Stimulated activated CD4-positive, alpha-beta T cell treated with anti-CD3 and anti-CD28 coated beads, Interleukin-2, amount 100 ng/mL, for 48 hours (primary cell): ENCODE measurements around the gene BCAS3.
"Not testable (repeated sequence)": the region's sequence is repeated elsewhere in the genome, so short reads cannot be mapped to it uniquely, and the experiment has no call there.

ENCODE experiments used
- DNase-seq, 2 donors: peaks; one replicate each; pipeline ENCODE4 v3.0.0-alpha.2; 2020

Gene BCAS3

DNA sequence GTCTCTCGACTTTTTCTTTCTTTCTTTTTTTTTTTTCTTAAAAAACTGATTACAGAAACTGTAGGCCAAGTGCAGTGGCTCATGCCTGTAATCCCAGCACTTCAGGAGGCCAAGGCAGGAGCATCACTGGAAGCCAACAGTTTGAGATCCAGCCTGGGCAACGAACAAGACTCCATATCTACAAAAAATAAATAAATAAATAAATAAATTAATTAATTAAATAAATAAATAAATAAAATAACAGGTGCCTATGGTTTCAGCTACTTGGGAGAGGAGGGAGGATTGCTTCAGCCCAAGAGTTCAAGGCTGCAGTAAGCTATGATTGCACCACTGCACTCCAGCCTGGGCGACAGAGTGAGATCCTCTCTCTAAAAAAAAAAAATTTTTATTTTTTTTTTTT is 679.4 kb downstream of the BCAS3 start:
- DNase-seq = not testable (repeated sequence)

DNA sequence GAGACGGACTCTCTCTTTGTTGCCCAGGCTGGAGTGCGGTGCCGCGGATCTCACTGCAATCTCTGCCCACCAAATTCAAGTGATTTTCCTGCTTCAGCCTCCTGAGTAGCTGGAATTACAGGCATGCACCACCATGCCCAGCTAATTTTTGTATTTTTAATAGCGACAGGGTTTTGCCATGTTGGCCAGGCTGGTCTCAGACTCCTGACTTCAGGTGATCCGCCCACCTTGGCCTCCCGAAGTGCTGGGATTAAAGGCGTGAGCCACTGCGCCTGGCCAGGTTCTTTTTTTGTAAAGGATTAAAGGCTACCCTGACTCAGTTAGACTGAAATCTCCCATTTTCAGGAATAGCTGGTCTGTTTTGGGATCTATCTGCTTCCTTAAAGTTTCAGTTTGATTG is 681.9 kb downstream of the BCAS3 start:
- not testable (repeated sequence) for DNase-seq

DNA sequence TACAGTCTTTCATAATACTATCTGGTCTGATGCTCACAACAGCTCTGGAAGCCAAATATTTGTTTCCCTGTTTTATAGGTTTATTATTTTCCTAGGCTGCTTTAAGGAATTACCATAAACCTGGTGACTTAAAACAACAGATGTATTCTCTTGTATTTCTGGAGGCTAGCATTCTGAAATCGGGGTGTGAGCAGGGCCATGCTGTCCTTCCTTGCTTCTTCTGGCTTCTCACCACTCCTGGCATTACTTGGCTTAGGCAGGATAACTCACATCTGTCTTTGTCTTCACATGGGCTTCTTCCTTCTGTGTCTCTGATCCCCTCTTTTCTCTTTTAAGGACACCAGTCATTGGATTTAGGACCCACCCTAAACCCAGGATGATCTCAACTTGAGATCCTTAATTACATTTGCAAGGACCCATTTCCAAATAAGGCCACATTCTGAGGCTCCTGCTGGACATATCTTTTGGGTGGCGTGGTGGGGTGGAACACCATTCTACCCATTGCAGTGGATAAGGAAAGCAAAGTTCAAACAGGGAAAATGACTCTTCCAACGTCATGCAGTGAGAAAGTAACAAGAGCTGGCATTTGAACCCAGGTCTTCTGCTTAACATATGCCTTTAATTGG is 682.8 kb downstream of the BCAS3 start:
- DNase-seq = no peak

DNA sequence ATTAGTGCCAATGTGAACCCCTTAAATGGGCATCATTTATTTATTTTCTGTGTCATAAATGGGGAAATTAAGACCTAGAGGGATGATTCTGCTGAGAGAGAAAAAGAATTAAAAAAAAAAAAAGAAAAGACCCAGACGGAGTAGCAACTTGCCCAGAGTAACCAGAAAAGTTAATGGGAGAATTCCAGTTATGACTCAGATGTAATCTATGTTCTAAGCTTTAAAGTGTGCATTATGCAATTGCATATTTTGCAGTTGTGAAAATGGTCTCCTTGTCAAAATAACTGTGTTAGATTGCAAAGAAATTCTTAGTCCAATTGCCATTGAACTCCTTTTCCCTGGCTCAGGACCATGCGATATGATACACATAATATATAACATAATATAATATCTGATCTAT is 683.4 kb downstream of the BCAS3 start:
- DNase-seq = no peak

DNA sequence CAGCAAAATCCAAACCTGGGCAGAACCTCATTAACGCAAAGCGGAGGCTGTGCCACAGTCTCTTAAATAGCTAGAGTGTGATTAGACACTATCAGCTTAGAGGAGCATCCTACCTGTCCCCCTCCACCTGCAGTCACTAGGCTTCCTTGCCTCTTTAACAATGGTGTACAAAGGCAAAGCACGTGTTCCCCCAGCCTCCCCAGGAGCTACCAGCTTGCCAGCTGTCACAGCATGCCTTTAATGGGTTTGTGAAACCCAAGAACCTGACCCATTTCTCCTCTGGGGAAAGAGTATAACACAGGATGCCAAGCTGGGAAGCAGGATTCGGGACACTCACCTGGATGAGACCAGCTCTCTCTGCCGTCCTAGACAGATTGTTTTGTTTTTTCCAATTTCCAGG is 684.7 kb downstream of the BCAS3 start:
- no peak for DNase-seq

DNA sequence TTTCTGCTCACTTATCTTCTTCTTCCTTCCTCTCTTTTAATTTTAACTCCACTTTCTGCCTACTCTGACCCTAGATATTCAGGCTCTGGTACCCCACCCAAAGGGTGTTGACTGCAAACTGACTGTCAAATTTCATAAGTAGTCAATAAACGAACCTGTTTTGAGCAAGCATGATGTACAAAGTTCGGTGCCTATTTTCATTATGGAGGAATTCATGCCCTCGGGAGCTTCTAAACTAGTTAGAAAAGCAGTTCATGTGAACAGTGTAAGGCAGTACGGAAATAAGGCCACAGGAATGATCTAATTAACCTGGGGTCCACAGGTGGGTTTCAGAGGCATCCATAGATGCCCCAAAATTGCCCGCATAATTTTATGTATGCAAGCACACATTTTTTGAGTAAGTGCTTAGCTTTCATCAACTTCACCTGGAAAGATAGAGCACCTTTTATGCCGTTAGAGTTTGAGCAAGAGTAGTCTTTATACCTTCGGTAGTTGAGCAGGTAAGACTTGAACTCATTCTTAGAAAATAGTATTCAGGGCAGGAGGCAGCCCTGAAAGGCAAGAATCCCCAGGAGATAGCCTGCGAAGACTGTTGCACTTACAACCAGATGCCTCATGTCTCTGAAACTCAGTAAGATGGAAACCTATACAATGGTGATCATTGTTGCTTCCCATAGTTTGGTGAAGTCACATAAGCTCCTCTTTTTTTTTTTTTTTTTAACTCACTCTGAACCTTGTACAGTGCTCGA is 685.4 kb downstream of the BCAS3 start:
- DNase-seq = no peak

DNA sequence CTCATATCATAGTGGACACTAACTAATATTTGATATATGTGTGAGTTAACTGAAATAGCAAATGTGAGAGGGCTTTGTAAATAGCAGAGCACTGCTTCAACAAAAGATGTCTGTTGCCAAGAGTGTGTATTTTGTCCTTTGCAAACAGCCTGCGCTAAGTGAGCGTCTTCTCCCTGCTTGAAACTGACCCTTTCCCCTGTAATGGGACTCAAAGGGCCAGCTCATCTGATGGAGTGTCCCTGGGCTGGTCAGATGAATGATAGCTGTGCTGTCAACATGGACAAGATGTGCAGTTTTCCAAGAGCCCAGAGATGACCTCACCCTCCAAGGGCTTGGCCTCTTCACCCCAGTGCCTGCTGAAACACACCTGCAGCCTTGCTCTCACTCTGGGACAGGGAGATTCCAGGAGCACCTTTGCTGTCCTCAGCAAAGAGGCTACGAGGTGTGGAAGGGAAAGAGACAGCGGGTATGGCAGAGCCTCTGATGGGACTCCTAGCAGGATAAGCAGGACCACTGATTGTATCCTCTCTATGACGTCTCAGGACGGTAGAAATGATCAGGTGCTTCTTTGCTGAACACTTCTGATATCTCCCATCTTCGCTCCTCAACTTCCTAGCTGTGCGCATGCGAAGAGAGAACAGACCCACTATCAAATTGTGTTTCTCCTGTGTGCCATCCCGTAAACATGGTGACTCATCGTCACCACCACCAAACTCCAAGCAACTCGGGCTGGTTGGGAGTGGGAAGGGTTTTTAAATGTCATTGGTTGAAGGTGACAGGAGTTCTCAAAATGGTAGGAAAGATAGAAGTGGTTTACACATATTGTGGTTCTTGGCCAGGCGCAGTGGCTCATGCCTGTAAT is 686.2 kb downstream of the BCAS3 start:
- no peak for DNase-seq

DNA sequence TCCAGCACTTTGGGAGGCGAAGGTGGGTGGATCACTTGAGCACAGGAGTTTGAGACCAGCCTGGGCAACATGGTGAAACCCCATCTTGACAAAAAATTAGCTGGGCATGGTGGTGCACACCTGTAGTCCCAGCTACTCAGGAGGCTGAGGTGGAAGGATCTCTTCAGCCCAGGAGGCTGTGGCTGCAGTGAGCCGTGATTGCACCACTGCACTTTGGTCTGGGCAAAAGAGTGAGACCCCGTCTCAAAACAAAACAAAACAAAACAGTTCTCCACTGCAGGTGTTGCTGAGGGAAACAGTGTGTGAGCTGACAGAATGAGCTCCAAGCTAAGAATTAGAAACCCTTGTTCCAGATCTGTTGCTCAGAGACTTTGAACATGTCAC is 686.8 kb downstream of the BCAS3 start:
- no peak for DNase-seq

DNA sequence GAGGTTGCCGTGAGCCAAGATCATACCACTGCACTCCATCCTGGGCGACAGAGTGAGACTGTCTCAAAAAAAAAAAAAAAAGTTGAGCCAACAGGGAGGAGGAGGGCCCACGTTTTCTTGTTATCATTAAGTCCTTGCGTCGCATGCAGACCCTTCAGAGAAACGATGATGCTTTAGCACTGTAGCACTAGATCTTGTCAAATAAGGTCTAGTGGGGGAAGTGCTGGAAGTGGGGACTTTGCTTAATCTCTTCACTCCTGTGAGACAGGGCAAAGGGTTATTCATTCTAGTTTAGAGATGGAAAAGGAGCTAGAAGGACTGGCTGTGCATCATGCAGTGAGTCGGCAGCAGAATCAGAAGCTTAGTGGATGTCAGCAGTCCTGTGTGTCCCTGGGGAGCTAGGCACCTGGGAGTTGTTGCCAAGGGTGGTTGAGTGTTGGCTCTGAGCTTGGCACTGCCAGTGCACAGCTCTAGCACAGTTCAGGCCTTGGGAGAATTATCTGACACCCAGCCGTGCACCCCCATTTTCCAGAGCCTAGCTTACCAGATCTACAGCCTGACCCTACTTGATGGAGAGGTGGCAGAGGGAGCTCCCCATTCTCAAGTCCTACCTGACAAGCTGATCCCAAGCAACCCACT is 688.5 kb downstream of the BCAS3 start:
- no peak for DNase-seq

DNA sequence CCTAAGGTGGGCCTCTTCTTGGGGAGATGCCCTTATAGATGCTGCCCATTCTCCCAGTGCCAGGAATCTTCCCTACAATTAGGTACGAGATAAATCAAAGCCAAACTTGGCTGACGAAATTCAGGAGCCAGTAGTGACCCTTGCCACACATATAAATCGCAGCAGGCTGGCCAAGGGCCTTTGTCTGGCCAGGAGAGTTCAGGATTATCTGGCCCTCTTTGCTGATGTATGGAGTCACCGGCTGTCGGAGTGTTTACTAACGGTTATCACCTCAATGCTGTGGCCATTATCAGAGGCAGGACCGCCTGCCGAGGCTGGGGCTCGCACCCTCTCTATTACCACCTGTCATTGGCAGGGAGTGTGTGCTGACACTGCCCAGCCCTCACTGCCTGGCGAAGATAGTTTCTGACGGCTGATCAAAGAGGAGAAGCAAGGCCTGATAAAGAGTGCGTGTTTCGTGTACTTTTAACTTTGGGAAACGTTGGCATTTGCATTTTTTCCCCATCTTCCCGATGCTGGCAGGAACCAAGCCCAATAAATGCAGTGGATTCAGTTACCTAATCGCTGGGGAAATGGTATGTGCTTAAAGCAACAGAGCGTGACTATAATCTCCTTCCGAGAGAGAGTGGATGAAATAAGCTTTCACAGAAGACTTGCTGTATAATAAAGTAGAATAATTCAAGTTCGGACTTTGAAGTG is 689.2 kb downstream of the BCAS3 start:
- no peak for DNase-seq

DNA sequence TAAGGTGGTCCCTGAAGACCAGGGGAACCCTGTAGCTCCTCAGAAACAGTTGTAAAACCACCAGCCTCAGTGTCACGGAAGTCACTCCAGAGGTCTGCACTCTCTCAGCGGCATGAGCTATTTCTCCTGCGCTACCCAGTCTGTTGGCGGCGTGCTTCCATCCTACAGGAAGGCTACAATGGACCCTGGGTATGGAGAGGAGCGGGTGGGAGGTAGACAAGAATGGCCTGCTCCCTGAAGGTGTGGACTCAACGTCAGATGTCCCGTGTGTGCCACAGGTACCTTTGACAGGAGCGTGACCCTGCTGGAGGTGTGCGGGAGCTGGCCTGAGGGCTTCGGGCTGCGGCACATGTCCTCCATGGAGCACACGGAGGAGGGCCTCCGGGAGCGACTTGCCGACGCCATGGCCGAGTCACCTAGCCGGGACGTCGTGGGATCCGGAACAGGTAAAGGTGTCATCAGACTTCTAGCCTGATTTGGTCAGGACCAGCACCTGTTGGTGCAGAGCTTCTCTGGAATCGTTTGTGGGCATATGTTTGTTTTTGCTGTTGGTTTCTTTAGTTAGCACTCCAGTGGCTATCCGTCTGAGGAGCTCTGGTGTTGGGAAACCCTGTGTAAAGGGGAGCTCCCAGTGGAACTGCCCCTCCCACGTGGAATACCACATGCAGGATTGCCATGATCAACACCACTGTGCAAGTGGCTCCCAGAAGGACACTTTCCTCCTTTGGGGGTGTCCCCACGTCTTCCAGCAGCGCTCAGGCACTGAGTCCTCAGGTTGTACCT is 690.6 kb downstream of the BCAS3 start:
- DNase-seq = no peak

DNA sequence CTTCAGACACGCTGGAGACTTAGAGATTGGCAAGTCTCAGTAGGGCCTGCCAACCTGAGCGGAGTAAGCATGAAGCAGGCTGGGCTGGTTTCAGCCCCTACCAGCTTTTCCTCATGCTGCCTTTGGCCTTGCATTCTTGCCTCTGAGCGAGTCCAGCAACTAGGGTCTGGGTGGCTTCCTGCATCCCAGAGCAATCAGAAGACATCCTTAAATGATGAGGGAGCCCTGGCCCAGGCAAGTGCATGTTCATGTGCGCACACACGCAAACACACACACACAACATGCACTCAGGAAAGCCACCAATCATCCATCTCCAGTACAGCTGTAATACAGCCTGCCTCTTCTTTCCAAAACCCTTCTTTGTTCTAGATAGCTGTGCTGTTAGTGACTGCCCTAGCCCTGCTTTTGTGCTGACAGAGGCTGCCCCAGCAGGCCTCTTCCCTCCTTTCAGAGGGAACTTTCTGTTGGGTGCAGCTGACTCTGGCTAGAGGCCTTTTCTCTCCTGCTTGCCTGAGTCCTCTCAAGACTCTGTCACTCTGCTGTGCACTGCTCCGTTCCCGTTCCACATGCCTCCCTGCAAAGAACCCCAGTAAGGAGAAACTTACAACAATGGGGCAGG is 691.3 kb downstream of the BCAS3 start:
- no peak for DNase-seq

DNA sequence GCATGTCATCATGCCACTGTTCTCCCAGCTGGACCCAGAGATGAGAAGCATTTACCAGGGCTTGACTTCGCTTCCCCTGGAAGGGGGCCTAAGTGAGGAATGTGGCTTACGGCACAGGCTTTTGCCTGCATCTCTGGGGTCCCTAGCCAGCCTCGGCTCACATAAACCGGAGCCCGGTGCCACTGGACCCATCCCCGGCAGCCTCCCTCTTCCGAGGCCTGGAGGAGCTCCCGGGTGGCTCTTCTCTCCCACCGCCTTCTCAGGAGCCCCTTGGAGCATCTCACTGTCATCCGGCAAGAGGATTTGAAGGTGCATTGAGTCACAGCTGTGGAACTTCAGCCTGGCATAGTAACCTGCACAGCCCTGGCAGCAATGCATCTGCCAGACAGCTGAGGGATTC is 692.1 kb downstream of the BCAS3 start:
- no peak for DNase-seq

DNA sequence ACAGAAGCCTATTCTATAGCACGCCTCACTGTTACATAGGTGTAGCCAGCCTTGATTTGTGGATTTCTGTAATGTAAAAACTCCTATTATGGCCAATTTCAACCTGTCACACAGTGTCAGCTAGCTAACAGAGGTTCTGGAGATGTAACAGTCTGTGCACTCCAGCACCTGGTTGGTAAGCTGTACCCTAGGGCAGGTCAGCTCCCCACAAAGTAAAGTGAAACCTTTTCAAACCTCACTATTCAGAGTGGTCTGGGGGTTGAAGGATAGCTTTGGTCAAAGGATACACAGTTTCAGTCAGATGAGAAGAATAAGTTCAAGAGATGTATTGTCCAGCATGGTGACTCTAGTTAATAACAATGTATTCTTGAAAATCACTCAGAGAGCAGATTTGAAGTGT is 693.5 kb downstream of the BCAS3 start:
- DNase-seq = no peak

DNA sequence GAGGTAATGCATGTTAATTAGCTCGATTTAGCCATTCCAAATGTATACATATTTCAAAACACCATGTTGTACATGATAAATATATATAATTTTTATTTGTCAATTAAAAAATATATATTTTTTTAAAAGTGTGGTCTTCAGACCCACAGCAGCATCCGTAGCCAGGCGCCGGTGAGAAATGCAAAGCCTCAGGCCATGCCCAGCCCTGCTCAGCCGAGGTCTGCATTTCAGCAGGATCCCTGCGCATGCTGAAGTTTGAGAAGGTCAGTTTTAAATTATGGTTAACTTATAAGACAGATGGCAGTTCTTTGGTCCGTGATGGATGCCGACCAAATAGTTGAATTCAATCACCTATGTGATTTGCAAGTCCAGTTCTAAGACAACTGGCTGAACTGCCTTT is 694.0 kb downstream of the BCAS3 start:
- no peak for DNase-seq

DNA sequence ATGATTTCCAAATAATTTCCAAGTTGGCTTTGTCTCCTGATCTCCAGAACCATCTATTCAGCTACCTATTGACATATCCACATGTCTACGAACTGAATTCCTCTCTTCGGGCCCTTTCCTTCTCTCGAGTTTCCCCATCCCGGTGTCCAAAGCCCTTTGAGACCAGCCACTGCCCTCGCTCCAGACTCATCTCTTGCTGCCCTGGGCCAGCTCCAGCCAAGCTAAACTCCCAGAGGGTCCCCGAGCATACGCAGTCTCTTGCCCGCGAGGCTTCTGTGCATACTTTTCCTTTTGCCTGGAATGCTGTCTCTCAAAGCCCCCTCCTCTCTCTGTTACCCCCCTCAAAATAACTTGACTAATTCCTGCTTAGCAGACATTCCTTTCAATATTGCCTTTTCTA is 694.8 kb downstream of the BCAS3 start:
- no peak for DNase-seq

DNA sequence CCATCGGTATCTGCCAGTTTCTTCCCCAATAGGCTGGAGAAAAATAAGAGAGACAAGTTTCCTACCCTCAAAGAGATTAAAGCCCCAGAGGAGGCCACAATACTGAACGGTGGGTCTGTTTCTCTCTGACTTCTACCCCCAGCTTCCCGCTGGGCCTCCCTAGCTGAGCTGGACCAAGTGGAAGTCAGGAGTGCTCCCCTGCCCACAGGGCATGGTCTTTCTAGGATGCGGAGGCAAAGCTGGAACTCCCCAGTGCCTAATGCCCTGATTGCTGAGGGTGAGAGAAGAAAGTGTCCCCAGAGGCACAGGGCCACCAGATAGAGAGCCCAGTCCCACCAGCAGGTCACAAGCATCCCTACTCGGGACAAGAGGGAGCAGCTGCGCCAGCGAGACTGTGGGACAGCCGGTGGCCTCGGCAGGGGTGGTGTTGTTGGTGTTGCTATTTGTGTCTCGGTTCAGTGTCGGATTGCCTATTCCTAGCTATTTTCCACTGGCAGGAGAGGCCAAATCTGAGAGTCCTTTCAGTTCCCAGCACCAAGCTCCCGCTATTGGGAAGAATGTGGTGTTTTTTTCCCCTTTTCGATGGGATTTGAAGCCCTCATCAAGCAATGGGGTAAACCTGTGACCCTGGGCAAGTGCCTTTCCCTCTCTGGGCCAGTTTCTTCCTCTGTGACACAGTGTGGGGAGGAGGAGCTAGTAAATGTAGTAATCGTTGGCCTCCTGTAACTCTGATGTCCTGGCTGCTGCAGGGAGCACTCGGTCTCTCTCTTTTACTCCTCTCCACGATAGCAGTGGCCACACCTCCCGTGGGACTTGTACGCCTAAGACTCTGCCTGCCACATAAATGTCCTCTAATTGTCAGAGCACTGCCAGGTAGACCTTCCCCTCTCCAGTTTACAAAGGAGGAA is 699.5 kb downstream of the BCAS3 start:
- no peak for DNase-seq

DNA sequence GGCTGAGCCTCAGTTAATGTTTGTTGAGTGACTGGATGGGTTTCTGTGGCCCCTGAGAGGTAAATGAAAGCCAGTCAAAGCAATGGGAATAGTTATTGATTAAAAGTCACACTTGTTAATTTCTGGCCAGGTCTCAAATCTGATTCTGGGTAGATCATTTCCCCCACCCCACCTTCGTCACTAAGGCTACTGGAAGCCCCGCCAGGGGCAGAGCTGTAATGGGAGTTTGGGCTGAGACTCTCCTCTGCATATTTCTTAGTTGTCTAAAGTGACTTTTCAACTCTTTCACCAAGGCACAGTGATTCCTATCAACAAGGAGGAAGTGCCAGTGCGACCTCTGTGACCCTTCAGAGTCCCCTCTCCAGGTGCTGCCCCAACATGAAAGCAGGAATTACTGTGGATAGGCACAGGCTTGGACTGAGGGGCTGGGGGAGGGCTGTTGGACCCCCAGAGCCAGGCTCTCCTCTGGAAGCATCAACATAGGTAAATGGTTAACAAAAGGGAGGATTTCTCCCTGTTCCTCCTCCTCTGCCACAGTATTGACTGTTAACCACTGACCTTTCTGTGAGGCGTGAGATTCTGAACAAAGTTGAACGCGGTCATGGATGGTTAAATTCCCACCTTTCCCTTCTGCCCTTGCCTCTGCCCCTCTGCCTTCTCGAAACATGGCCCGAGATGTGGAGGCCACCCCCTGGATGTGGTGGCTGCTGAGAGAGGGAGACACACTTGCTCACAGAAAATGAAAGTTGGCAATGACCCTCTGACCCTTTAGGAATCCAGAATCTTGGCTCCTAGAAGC is 701.2 kb downstream of the BCAS3 start:
- no peak for DNase-seq

DNA sequence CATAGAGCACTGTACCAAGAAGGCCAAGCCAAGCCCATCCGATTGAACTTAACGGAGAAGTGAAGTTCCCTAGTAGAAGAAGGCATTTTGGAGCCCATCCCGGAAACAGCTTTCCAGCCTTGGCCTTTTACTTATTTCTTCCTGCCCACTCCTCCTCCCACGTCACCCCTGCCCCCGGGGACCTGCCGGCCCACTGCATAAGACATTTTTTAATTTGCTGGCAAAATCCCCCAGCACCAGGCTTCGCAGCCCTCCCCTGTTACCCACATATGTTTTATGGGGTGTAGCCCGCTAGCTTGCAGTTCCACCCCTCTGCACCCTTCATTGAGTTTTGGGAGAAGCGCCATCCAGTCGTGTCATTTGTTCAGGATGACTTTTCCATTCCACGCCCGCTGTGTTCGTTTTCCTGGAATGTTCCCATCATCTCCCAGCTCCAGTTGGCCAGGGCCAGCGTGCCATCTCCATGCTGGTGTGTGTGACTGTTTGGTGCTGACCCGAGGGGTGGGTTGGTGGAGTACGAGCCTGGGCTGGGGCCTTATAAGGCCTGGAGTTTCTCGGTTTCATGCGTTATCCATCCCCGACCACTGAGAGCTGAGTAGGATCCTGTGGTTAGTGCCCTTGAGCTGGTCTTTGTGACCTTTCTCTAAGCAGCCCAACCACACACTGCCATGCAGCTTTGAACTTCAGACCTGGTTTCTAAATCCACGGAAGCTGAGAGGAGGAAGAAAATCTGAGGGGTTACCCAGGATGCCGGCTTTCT is 702.0 kb downstream of the BCAS3 start:
- no peak for DNase-seq
